ENCODE results near the gene LBX2.

- peak in 1 of 2 experiments; percentile 53; a peak in 1 of 4 replicates for TF ChIP-seq SRF (IDR thresholded peaks at IDR 0.05; ENCODE audit: low read depth in 2 of 2, low read length in 2 of 2)
- TF ChIP-seq CBX5 (IDR thresholded peaks at IDR 0.05; ENCODE audit: low read depth), result no peak
- TF ChIP-seq SMC3 (IDR thresholded peaks at IDR 0.05; ENCODE audit: borderline replicate concordance, low read length), result no peak
- TF ChIP-seq EZH2 (IDR thresholded peaks at IDR 0.05; ENCODE audit: borderline replicate concordance, control insufficient read depth, low read depth, low read length), result no peak
- no peak for TF ChIP-seq CTCF (IDR thresholded peaks at IDR 0.05 in 2 of 3, conservative IDR thresholded peaks at IDR 0.05 in 1 of 3; ENCODE audit: control insufficient read depth in 2 of 3, extremely low read depth in 1 of 3, insufficient read depth in 1 of 3, low read depth in 3 of 3, low read length in 3 of 3)
- TF ChIP-seq DPF2 (IDR thresholded peaks at IDR 0.05), result no peak
- TF ChIP-seq BCLAF1 (IDR thresholded peaks at IDR 0.05), result no peak
- peak; percentile 86 for TF ChIP-seq POLR2AphosphoS5 (IDR thresholded peaks at IDR 0.05; ENCODE audit: low read length)
- TF ChIP-seq TBL1XR1 (IDR thresholded peaks at IDR 0.05; ENCODE audit: low read depth, low read length), result no peak; the same call in 1 of the 2 replicates
- no peak for TF ChIP-seq RAD21 (IDR thresholded peaks at IDR 0.05; ENCODE audit: insufficient read depth, low read depth, low read length)
- TF ChIP-seq BHLHE40 (IDR thresholded peaks at IDR 0.05; ENCODE audit: borderline replicate concordance in 1 of 2, low read depth in 2 of 2, low read length in 1 of 2), result peak; percentile 11 to 56; a peak in 2 of 4 replicates
- peak; percentile 21 for TF ChIP-seq MAX (IDR thresholded peaks at IDR 0.05; ENCODE audit: low read depth, low read length)
- no peak for TF ChIP-seq ESRRA (IDR thresholded peaks at IDR 0.05; ENCODE audit: low read length)
Measured at GRCh38 chr2:74529357-74530238, 30.2 kb upstream of the LBX2 start, which contains the start of the genes AUP1 and HTRA2.
